ENCODE data around the gene FER.
"Not testable (repeated sequence)": the region's sequence is repeated elsewhere in the genome, so short reads cannot be mapped to it uniquely, and the experiment has no call there.

- TF ChIP-seq CTCF (IDR thresholded peaks at IDR 0.05; ENCODE audit: insufficient read depth, low read length, poor library complexity, severe bottlenecking); EZH2phosphoT487 (conservative IDR thresholded peaks at IDR 0.05; ENCODE audit: low read length): not testable (repeated sequence)
Measured at GRCh38 chr5:108700388-108700787, 47.3 kb upstream of the FER start.

All from SU-DHL-6 (cell line).